Skeletal muscle tissue (tissue), 4 donors: Measurements from ENCODE around the gene TIAM2. TPM values are rescaled to one million over a fixed set of nuclear protein-coding genes. Genes with fewer than 3 reads are reported as not detected.

Experiments
- H3K27ac ChIP-seq: one replicate; pipeline ENCODE4 v1.7.0; 2013; ENCODE audit warnings: mild to moderate bottlenecking, low read depth, low read length, inconsistent platforms
- H3K27me3 ChIP-seq, 3 donors: one replicate each; pipeline ENCODE4 v1.7.0; 2013; ENCODE audit warnings: low read length in 3 of 3; ENCODE audit not compliant: control insufficient read depth in 3 of 3, insufficient read depth in 3 of 3
- H3K36me3 ChIP-seq, 3 donors: one replicate each; pipeline ENCODE4 v1.7.0; 2013; ENCODE audit warnings: low read length in 3 of 3; ENCODE audit not compliant: control insufficient read depth in 3 of 3, insufficient read depth in 3 of 3
- H3K4me1 ChIP-seq, 3 donors: one replicate each; pipeline ENCODE4 v1.7.0; 2013; ENCODE audit warnings: low read length in 3 of 3, mild to moderate bottlenecking in 3 of 3; ENCODE audit not compliant: control insufficient read depth in 3 of 3, insufficient read depth in 3 of 3
- H3K4me3 ChIP-seq, 3 donors: one replicate each; pipeline ENCODE4 v1.7.0; 2013; ENCODE audit warnings: low read length in 3 of 3
- H3K9ac ChIP-seq, 3 donors: one replicate each; pipeline ENCODE4 v1.7.0; 2013; ENCODE audit warnings: low read length in 3 of 3, mild to moderate bottlenecking in 3 of 3, moderate library complexity in 2 of 3, low read depth in 1 of 3
- H3K9me3 ChIP-seq, 3 donors: one replicate each; pipeline ENCODE4 v1.7.0; 2013; ENCODE audit warnings: low read length in 3 of 3; ENCODE audit not compliant: control insufficient read depth in 3 of 3
- total RNA-seq: library from RNA; depleted of rRNA; stranded (reverse); fragments of >200 nt; gene quantifications from one replicate; pipeline ENCODE4 v1.2.3, GENCODE V29; 2014
- donor health status: Osteomylitis.

The TIAM2 gene
- total RNA-seq, 1 donor from 2014 or later: 22.4 TPM

DNA sequence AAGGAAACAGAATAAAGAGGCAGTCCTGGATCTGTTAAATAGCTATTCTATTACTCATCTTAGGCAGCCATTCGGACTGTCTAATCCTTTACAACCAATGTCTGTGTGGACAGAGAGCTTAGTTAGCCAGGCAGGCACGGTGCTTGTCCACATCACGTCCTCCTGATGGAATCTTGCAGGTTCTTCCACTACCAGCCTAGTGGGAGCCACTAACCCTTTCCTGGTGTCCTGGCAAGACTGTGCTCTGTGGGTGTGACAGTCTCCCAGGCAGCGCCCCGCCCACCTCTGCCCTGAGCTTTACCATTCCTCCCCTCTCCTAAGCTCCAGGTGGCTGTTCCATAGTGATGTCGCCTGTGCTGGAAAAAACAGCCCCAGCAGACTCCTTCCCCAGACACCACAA, 190.4 kb downstream of the TIAM2 start:
- no peaks in the 10 kb centered on the region for H3K9me3 ChIP-seq
- H3K27me3 ChIP-seq: no peaks in the 10 kb centered on the region
- no peak overlapping the region for H3K9ac ChIP-seq
- H3K4me1 ChIP-seq: peaks cover 8 to 11% (median 10%) of the 10 kb centered on the region in 3 donors
- no peak overlapping the region for H3K27ac ChIP-seq
- peaks cover 5 to 8% (median 5%) of the 10 kb centered on the region in 3 donors for H3K36me3 ChIP-seq
- no peak overlapping the region for H3K4me3 ChIP-seq

- peaks cover 0 to 5% (median under 1%) of the 10 kb centered on the region in 3 donors for H3K36me3 ChIP-seq
- no peaks in the 10 kb centered on the region for H3K9me3 ChIP-seq
- no peaks in the 10 kb centered on the region for H3K27me3 ChIP-seq
- H3K4me3 ChIP-seq: no peak overlapping the region
- H3K27ac ChIP-seq: no peak overlapping the region
- H3K9ac ChIP-seq: no peak overlapping the region
- peaks cover 8 to 11% (median 10%) of the 10 kb centered on the region in 3 donors for H3K4me1 ChIP-seq
These were observed 191.0 kb downstream of the TIAM2 start for GRCh38 chr6:155186052-155186658.

- no peaks in the 10 kb centered on the region for H3K27me3 ChIP-seq
- no peak overlapping the region for H3K4me3 ChIP-seq
- peaks cover 0 to 5% (median 0%) of the 10 kb centered on the region in 3 donors for H3K36me3 ChIP-seq
- H3K27ac ChIP-seq: no peak overlapping the region
- H3K9ac ChIP-seq: no peak overlapping the region
- peaks cover 8 to 11% (median 10%) of the 10 kb centered on the region in 3 donors for H3K4me1 ChIP-seq
- no peaks in the 10 kb centered on the region for H3K9me3 ChIP-seq
These were observed 192.0 kb downstream of the TIAM2 start for GRCh38 chr6:155187106-155187505.

GRCh38 chr6:155187994-155188706, 193.0 kb downstream of the TIAM2 start:
- Histone ChIP-seq H3K4me3 (no peak overlapping the region), H3K27ac (peak overlapping the region; percentile 28)

GRCh38 chr6:155188707-155189496, 193.8 kb downstream of the TIAM2 start:
- H3K4me3 ChIP-seq: peak overlapping the region in 2 of 3 donors; percentile 45 to 65

More at GRCh38 chr6:155187994-155188706, 193.0 kb downstream of the TIAM2 start:
- Histone ChIP-seq H3K27me3 (no peaks in the 10 kb centered on the region), H3K36me3 (peaks cover 0 to 2% (median 0%) of the 10 kb centered on the region in 3 donors), H3K9ac (no peak overlapping the region), H3K4me1 (peaks cover 8 to 11% (median 10%) of the 10 kb centered on the region in 3 donors), H3K9me3 (no peaks in the 10 kb centered on the region)

GRCh38 chr6:155190677-155191076, 195.6 kb downstream of the TIAM2 start:
- Histone ChIP-seq H3K27ac (no peak overlapping the region), H3K27me3 (no peaks in the 10 kb centered on the region), H3K9me3 (no peaks in the 10 kb centered on the region), H3K4me1 (peaks cover 8 to 11% (median 10%) of the 10 kb centered on the region in 3 donors), H3K9ac (no peak overlapping the region), H3K36me3 (no peaks in the 10 kb centered on the region), H3K4me3 (no peak overlapping the region)

More at GRCh38 chr6:155188707-155189496, 193.8 kb downstream of the TIAM2 start:
- no peaks in the 10 kb centered on the region for H3K27me3 ChIP-seq
- H3K27ac ChIP-seq: peak overlapping the region; percentile 28
- H3K4me1 ChIP-seq: peaks cover 8 to 11% (median 10%) of the 10 kb centered on the region in 3 donors
- H3K9me3 ChIP-seq: no peaks in the 10 kb centered on the region
- no peaks in the 10 kb centered on the region for H3K36me3 ChIP-seq
- peak overlapping the region in 1 of 3 donors; percentile 12 for H3K9ac ChIP-seq

- Histone ChIP-seq H3K4me1 (peaks cover 3 to 10% (median 5%) of the 10 kb centered on the region in 3 donors), H3K9me3 (no peaks in the 10 kb centered on the region), H3K9ac (no peak overlapping the region), H3K4me3 (no peak overlapping the region), H3K27ac (no peak overlapping the region), H3K27me3 (no peaks in the 10 kb centered on the region), H3K36me3 (peaks cover 0 to 2% (median 0%) of the 10 kb centered on the region in 3 donors)
These were observed 198.4 kb downstream of the TIAM2 start for GRCh38 chr6:155193526-155193925.

DNA sequence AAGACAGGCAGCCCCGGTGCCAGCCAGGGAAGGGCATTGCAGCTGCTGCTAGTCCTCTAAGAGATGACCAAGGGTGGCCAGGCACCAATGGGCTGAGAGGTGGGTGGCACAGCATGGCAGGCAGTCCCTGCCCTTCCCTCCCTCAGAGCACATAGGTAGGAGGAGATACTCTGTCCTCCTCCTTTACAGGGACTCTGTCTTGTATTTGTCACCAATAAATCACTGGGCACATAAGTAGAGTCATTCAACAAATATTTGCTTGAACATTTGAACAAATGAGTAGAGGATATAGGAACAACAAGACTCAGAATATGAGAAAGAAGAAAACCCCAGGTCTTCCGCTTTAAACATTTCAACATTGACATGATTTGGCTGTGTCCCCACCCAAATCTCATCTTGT, 199.3 kb downstream of the TIAM2 start:
- Histone ChIP-seq H3K27me3 (no peaks in the 10 kb centered on the region), H3K4me1 (peaks cover 0 to 4% (median 0%) of the 10 kb centered on the region in 3 donors), H3K9me3 (no peaks in the 10 kb centered on the region), H3K4me3 (no peak overlapping the region), H3K27ac (no peak overlapping the region), H3K36me3 (peaks cover 0 to 2% (median 0%) of the 10 kb centered on the region in 3 donors), H3K9ac (no peak overlapping the region)

DNA sequence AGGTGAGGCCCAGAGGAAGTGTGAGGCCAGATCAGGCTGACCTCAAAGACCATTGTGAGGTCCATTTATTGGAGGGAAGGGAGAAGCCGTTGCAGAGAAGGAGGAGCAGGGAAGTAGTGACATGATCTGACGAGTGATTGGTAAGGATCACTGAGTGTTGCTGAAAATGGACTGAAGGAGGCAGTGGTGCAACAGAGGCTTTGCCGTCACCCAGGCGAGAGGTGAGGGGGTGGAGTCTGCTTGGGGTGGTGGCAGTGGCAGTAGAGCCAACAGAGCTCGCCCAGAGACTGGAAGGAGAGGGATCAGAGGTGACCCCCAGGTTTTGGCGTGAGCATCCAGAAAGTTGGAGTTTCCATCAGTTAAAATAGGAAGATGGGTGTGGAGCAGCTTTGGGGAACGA, 200.8 kb downstream of the TIAM2 start:
- Histone ChIP-seq H3K4me3 (no peak overlapping the region), H3K9me3 (no peaks in the 10 kb centered on the region)

More for the DNA sequence above, 200.8 kb downstream of the TIAM2 start:
- no peaks in the 10 kb centered on the region for H3K4me1 ChIP-seq
- peaks cover 0 to 2% (median 0%) of the 10 kb centered on the region in 3 donors for H3K36me3 ChIP-seq
- H3K9ac ChIP-seq: no peak overlapping the region
- no peak overlapping the region for H3K27ac ChIP-seq
- no peaks in the 10 kb centered on the region for H3K27me3 ChIP-seq
